Muscle of leg (tissue), 11 donors: ENCODE data around the gene TSEN2. TPM values are rescaled to one million over a fixed set of nuclear protein-coding genes. Genes with fewer than 3 reads are reported as not detected.
A peak's percentile ranks its signal among the peaks of the same experiment; 100 is the strongest.
"Not testable (repeated sequence)": the region's sequence is repeated elsewhere in the genome, so short reads cannot be mapped to it uniquely, and the experiment has no call there.

Experiments
- DNase-seq: peaks from one replicate; pipeline ENCODE4 v3.0.0; 2013
- H3K27ac ChIP-seq: one replicate; pipeline ENCODE4 v1.5.1; 2013; ENCODE audit warnings: mild to moderate bottlenecking, low read length, control low read depth
- H3K27me3 ChIP-seq: one replicate; pipeline ENCODE4 v1.6.1; 2013; ENCODE audit warnings: low read length; ENCODE audit not compliant: control insufficient read depth, insufficient read depth
- H3K36me3 ChIP-seq: one replicate; pipeline ENCODE4 v1.6.1; 2013; ENCODE audit warnings: low read length; ENCODE audit not compliant: control insufficient read depth, insufficient read depth
- H3K4me1 ChIP-seq: one replicate; pipeline ENCODE4 v1.6.1; 2013; ENCODE audit warnings: low read length; ENCODE audit not compliant: control insufficient read depth, insufficient read depth
- H3K4me3 ChIP-seq: one replicate; pipeline ENCODE4 v1.5.1; 2013; ENCODE audit warnings: low read length, control low read depth
- H3K9me3 ChIP-seq: replicated peaks from 2 replicates; pipeline ENCODE4 v1.6.1; 2013; ENCODE audit warnings: low read depth, low read length; ENCODE audit not compliant: control insufficient read depth
- WGBS: methylation state at CpG from one replicate; pipeline ENCODE4 v1.1.5; 2013; ENCODE audit warnings: missing lambda C conversion rate; ENCODE audit not compliant: insufficient coverage; 5-methylcytosine and 5-hydroxymethylcytosine counted together
- polyA plus RNA-seq, 8 donors: library from polyadenylated mRNA; unstranded; fragments of 120-200 nt; gene quantifications; one replicate each; pipeline versions ENCODE4 v1.2.1 to v1.2.3, GENCODE V29; 2013; ENCODE audit warnings: inconsistent platforms in 1 of 8, low replicate concordance in 1 of 8; ENCODE audit not compliant: insufficient read length in 8 of 8, insufficient read depth in 1 of 8
- total RNA-seq: library from RNA; stranded (reverse); fragments of 120-200 nt; gene quantifications from one replicate; pipeline ENCODE4 v1.2.4, GENCODE V29; 2013

Gene TSEN2
- total and polyA plus RNA-seq, 9 donors = 7.8 to 16.4 (median 11.2) TPM

- WGBS = 62% methylated on average over 3 of the region's 12 CpGs
- not testable (repeated sequence) for H3K27me3 ChIP-seq, H3K4me3 ChIP-seq, H3K36me3 ChIP-seq, H3K4me1 ChIP-seq, H3K9me3 ChIP-seq, H3K27ac ChIP-seq, DNase-seq
These were observed 59.2 kb downstream of the TSEN2 start for GRCh38 chr3:12543497-12543896.

- H3K4me3 ChIP-seq = no peak overlapping the region
- no peaks in the 10 kb centered on the region for H3K9me3 ChIP-seq
- H3K36me3 ChIP-seq = peaks cover 5% of the 10 kb centered on the region
- no peak for DNase-seq
- 58% methylated on average over 5 of the region's 11 CpGs for WGBS
- H3K27me3 ChIP-seq = no peaks in the 10 kb centered on the region
- H3K4me1 ChIP-seq = no peaks in the 10 kb centered on the region
- no peak overlapping the region for H3K27ac ChIP-seq
These were observed 60.6 kb downstream of the TSEN2 start for GRCh38 chr3:12544652-12545472.

GRCh38 chr3:12545473-12545791, 61.2 kb downstream of the TSEN2 start, which contains the start of gene MKRN2OS:
MKRN2OS (minus strand) TSS chr3:12545499; CDS start chr3:12545464, 35 bp downstream.
- WGBS = 60% methylated on average over 1 of the region's 4 CpGs
- Histone ChIP-seq H3K4me1 (no peaks in the 10 kb centered on the region), H3K9me3 (no peaks in the 10 kb centered on the region), H3K27me3 (no peaks in the 10 kb centered on the region), H3K4me3 (no peak within 1 kb of the TSS), H3K36me3 (no peaks in the 10 kb centered on the region), H3K27ac (no peak within 1 kb of the TSS)
- no peak for DNase-seq

- no peaks in the 10 kb centered on the region for H3K9me3 ChIP-seq
- H3K4me3 ChIP-seq = no peak overlapping the region
- H3K27ac ChIP-seq = no peak overlapping the region
- peaks cover 8% of the 10 kb centered on the region for H3K27me3 ChIP-seq
- H3K4me1 ChIP-seq = peaks cover 3% of the 10 kb centered on the region
- no peak for DNase-seq
- WGBS = 60% methylated on average over 2 of the region's 7 CpGs
- H3K36me3 ChIP-seq = no peaks in the 10 kb centered on the region
These were observed 65.9 kb downstream of the TSEN2 start for GRCh38 chr3:12549971-12550760.

GRCh38 chr3:12553921-12554391, 69.7 kb downstream of the TSEN2 start:
- H3K27ac ChIP-seq = peak overlapping the region; percentile 50
- peak overlapping the region; percentile 45 for H3K4me3 ChIP-seq
- 5% methylated on average over 23 of the region's 26 CpGs for WGBS
- H3K36me3 ChIP-seq = no peaks in the 10 kb centered on the region
- peaks cover 6% of the 10 kb centered on the region for H3K4me1 ChIP-seq
- peaks cover 8% of the 10 kb centered on the region for H3K27me3 ChIP-seq
- no peaks in the 10 kb centered on the region for H3K9me3 ChIP-seq
- DNase-seq = peak; percentile 30

GRCh38 chr3:12556314-12556689, 72.0 kb downstream of the TSEN2 start:
- H3K4me1 ChIP-seq = peaks cover 15% of the 10 kb centered on the region
- H3K9me3 ChIP-seq = no peaks in the 10 kb centered on the region
- peak overlapping the region; percentile 92 for H3K27ac ChIP-seq
- peak overlapping the region; percentile 91 for H3K4me3 ChIP-seq
- WGBS = 0% methylated on average over 6 of the region's 8 CpGs
- no peak for DNase-seq
- H3K27me3 ChIP-seq = peaks cover 8% of the 10 kb centered on the region
- no peaks in the 10 kb centered on the region for H3K36me3 ChIP-seq

- H3K9me3 ChIP-seq = no peaks in the 10 kb centered on the region
- DNase-seq = peak; percentile 94
- under 1% methylated on average over 75 of the region's 77 CpGs for WGBS
- peak within 1 kb of the TSS; percentile 91 for H3K4me3 ChIP-seq
- H3K27me3 ChIP-seq = peaks cover 8% of the 10 kb centered on the region
- H3K36me3 ChIP-seq = no peaks in the 10 kb centered on the region
- H3K4me1 ChIP-seq = peaks cover 15% of the 10 kb centered on the region
- peak within 1 kb of the TSS; percentile 97 for H3K27ac ChIP-seq
These were observed 72.6 kb downstream of the TSEN2 start, which contains the start of gene MKRN2 for GRCh38 chr3:12556690-12557472. MKRN2 (plus strand) TSS chr3:12557087; CDS start chr3:12557151, 64 bp downstream.

- WGBS = under 1% methylated on average over 9 of the region's 18 CpGs
- Histone ChIP-seq H3K4me3 (peak overlapping the region; percentile 91), H3K27me3 (peaks cover 8% of the 10 kb centered on the region), H3K36me3 (no peaks in the 10 kb centered on the region), H3K4me1 (peaks cover 15% of the 10 kb centered on the region), H3K9me3 (no peaks in the 10 kb centered on the region), H3K27ac (peak overlapping the region; percentile 97)
- no peak for DNase-seq
These were observed 73.3 kb downstream of the TSEN2 start for GRCh38 chr3:12557473-12558100.

- H3K4me3 ChIP-seq = no peak overlapping the region
- peaks cover 7% of the 10 kb centered on the region for H3K27me3 ChIP-seq
- H3K36me3 ChIP-seq = no peaks in the 10 kb centered on the region
- peaks cover 19% of the 10 kb centered on the region for H3K4me1 ChIP-seq
- no peak overlapping the region for H3K27ac ChIP-seq
- H3K9me3 ChIP-seq = no peaks in the 10 kb centered on the region
- 51% methylated on average over 4 of the region's 4 CpGs for WGBS
- DNase-seq = no peak
These were observed 74.4 kb downstream of the TSEN2 start for GRCh38 chr3:12558706-12559105.
